NCI-H524 (cell line): ENCODE data around the gene ARNT2.

Source experiments
- DNase-seq, 2 experiments: peaks; one replicate each; lab custom pipeline; 2025; lab: John Stamatoyannopoulos, UW

ARNT2 gene

GRCh38 chr15:80466543-80466942 is 62.4 kb downstream of the ARNT2 start:
- no peak for DNase-seq

GRCh38 chr15:80467311-80467714 is 63.1 kb downstream of the ARNT2 start:
- DNase-seq: no peak

- peak in 1 of 2 experiments; percentile 30 for DNase-seq
Observed at GRCh38 chr15:80468796-80469195, 64.6 kb downstream of the ARNT2 start.

GRCh38 chr15:80471881-80472280 is 67.7 kb downstream of the ARNT2 start:
- DNase-seq: no peak

GRCh38 chr15:80473286-80474223 is 69.4 kb downstream of the ARNT2 start:
- no peak for DNase-seq

GRCh38 chr15:80474224-80475215 is 70.3 kb downstream of the ARNT2 start:
- no peak for DNase-seq

- DNase-seq: no peak
Observed at GRCh38 chr15:80475572-80475971, 71.4 kb downstream of the ARNT2 start.

- no peak for DNase-seq
Observed at GRCh38 chr15:80476036-80476435, 71.9 kb downstream of the ARNT2 start.

GRCh38 chr15:80478075-80478474 is 73.9 kb downstream of the ARNT2 start:
- DNase-seq: no peak

GRCh38 chr15:80479191-80479590 is 75.0 kb downstream of the ARNT2 start:
- DNase-seq: no peak

- DNase-seq: no peak
Observed at GRCh38 chr15:80480171-80480811, 76.1 kb downstream of the ARNT2 start.

GRCh38 chr15:80480909-80481308 is 76.7 kb downstream of the ARNT2 start:
- no peak for DNase-seq

GRCh38 chr15:80482696-80483095 is 78.5 kb downstream of the ARNT2 start:
- DNase-seq: no peak

GRCh38 chr15:80483725-80484161 is 79.6 kb downstream of the ARNT2 start:
- DNase-seq: no peak

- no peak for DNase-seq
Observed at GRCh38 chr15:80484333-80484864, 80.2 kb downstream of the ARNT2 start.

GRCh38 chr15:80485370-80486164 is 81.4 kb downstream of the ARNT2 start:
- no peak for DNase-seq

- DNase-seq: no peak
Observed at GRCh38 chr15:80487839-80488390, 83.7 kb downstream of the ARNT2 start.

- DNase-seq: no peak
Observed at GRCh38 chr15:80489030-80489594, 84.9 kb downstream of the ARNT2 start.

- no peak for DNase-seq
Observed at GRCh38 chr15:80490431-80490990, 86.3 kb downstream of the ARNT2 start.
